ENCODE results near the gene EIF2S2. TPM values are rescaled to one million over a fixed set of nuclear protein-coding genes. Genes with fewer than 3 reads are reported as not detected.

EIF2S2 gene
- total and polyA plus RNA-seq, 2 experiments from 2014 or later = 124 to 194 TPM

DNA sequence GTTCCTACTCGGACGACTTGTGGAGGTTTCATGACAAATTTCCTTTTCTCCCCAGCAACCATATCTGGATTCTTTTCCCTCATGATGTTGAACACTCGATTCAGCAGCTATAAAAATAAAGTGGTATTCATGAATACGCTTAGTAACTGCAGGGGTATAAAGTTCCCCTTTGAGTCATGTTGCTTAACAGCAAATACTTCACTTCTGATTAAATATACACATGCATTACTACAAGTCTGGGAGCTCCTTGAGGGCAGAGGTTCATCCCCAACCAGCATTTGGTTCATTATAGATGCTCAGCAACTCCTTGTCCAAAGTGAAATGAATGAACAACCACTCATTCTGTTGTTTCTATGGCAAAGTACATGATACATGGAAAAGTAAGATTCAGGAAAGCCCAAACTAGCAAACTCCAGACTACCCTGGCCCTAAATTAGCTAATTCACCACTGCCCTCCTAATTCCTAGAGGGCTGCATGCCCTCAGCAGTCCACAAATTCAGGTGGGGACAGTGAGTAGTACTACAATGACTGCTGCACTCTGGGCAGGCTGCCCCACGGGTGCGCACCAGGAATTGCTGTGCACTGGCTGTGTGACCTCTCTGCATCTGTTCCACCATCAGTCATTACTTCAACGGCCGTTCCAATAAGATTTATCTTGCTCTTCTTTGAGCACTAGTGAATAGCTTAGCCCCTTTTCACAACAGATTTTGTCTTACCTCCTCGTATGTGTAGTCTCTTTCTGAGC lies 15.2 kb downstream of the EIF2S2 start:
- Mint-ChIP-seq H3K4me1 (no peaks in the 10 kb centered on the region), H3K27me3 (ENCODE audit: insufficient read depth, low read depth, poor library complexity) (no peaks in the 10 kb centered on the region), H3K9me3 (no peaks in the 10 kb centered on the region), H3K36me3 (ENCODE audit: low read depth) (peaks cover 97% of the 10 kb centered on the region), H3K27ac (no peak overlapping the region), H3K4me3 (no peak overlapping the region)
- no peak for TF ChIP-seq EZH2phosphoT487 (IDR thresholded peaks at IDR 0.05; ENCODE audit: unreplicated experiment)
- no peak for TF ChIP-seq EZH2 (IDR thresholded peaks at IDR 0.05; ENCODE audit: low read depth, unreplicated experiment)
- no peak for TF ChIP-seq CREB1 (CRISPR knock-in tag; IDR thresholded peaks at IDR 0.05; ENCODE audit: low read depth)
- TF ChIP-seq, protein P1, sequence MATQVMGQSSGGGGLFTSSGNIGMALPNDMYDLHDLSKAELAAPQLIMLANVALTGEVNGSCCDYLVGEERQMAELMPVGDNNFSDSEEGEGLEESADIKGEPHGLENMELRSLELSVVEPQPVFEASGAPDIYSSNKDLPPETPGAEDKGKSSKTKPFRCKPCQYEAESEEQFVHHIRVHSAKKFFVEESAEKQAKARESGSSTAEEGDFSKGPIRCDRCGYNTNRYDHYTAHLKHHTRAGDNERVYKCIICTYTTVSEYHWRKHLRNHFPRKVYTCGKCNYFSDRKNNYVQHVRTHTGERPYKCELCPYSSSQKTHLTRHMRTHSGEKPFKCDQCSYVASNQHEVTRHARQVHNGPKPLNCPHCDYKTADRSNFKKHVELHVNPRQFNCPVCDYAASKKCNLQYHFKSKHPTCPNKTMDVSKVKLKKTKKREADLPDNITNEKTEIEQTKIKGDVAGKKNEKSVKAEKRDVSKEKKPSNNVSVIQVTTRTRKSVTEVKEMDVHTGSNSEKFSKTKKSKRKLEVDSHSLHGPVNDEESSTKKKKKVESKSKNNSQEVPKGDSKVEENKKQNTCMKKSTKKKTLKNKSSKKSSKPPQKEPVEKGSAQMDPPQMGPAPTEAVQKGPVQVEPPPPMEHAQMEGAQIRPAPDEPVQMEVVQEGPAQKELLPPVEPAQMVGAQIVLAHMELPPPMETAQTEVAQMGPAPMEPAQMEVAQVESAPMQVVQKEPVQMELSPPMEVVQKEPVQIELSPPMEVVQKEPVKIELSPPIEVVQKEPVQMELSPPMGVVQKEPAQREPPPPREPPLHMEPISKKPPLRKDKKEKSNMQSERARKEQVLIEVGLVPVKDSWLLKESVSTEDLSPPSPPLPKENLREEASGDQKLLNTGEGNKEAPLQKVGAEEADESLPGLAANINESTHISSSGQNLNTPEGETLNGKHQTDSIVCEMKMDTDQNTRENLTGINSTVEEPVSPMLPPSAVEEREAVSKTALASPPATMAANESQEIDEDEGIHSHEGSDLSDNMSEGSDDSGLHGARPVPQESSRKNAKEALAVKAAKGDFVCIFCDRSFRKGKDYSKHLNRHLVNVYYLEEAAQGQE (IDR thresholded peaks at IDR 0.05; ENCODE audit: unreplicated experiment) = no peak
- TF ChIP-seq ZNF331 (CRISPR knock-in tag; IDR thresholded peaks at IDR 0.05; ENCODE audit: low read depth) = no peak
- TF ChIP-seq JUNB (IDR thresholded peaks at IDR 0.05; ENCODE audit: unreplicated experiment) = no peak
- no peak for TF ChIP-seq ZNF114 (CRISPR knock-in tag; IDR thresholded peaks at IDR 0.05)
- TF ChIP-seq, protein P2, sequence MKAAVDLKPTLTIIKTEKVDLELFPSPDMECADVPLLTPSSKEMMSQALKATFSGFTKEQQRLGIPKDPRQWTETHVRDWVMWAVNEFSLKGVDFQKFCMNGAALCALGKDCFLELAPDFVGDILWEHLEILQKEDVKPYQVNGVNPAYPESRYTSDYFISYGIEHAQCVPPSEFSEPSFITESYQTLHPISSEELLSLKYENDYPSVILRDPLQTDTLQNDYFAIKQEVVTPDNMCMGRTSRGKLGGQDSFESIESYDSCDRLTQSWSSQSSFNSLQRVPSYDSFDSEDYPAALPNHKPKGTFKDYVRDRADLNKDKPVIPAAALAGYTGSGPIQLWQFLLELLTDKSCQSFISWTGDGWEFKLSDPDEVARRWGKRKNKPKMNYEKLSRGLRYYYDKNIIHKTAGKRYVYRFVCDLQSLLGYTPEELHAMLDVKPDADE (IDR thresholded peaks at IDR 0.05) = no peak
- TF ChIP-seq, protein P3, sequence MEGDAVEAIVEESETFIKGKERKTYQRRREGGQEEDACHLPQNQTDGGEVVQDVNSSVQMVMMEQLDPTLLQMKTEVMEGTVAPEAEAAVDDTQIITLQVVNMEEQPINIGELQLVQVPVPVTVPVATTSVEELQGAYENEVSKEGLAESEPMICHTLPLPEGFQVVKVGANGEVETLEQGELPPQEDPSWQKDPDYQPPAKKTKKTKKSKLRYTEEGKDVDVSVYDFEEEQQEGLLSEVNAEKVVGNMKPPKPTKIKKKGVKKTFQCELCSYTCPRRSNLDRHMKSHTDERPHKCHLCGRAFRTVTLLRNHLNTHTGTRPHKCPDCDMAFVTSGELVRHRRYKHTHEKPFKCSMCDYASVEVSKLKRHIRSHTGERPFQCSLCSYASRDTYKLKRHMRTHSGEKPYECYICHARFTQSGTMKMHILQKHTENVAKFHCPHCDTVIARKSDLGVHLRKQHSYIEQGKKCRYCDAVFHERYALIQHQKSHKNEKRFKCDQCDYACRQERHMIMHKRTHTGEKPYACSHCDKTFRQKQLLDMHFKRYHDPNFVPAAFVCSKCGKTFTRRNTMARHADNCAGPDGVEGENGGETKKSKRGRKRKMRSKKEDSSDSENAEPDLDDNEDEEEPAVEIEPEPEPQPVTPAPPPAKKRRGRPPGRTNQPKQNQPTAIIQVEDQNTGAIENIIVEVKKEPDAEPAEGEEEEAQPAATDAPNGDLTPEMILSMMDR (conservative IDR thresholded peaks at IDR 0.05; ENCODE audit: low read depth in 2 of 2) = no peak
- no peak for TF ChIP-seq STAT1 (IDR thresholded peaks at IDR 0.05; ENCODE audit: unreplicated experiment)
- no peak for TF ChIP-seq POLR2AphosphoS5 (IDR thresholded peaks at IDR 0.05; ENCODE audit: low read depth)
- no peak for TF ChIP-seq NANOG (IDR thresholded peaks at IDR 0.05; ENCODE audit: borderline replicate concordance)
- TF ChIP-seq, protein P4, sequence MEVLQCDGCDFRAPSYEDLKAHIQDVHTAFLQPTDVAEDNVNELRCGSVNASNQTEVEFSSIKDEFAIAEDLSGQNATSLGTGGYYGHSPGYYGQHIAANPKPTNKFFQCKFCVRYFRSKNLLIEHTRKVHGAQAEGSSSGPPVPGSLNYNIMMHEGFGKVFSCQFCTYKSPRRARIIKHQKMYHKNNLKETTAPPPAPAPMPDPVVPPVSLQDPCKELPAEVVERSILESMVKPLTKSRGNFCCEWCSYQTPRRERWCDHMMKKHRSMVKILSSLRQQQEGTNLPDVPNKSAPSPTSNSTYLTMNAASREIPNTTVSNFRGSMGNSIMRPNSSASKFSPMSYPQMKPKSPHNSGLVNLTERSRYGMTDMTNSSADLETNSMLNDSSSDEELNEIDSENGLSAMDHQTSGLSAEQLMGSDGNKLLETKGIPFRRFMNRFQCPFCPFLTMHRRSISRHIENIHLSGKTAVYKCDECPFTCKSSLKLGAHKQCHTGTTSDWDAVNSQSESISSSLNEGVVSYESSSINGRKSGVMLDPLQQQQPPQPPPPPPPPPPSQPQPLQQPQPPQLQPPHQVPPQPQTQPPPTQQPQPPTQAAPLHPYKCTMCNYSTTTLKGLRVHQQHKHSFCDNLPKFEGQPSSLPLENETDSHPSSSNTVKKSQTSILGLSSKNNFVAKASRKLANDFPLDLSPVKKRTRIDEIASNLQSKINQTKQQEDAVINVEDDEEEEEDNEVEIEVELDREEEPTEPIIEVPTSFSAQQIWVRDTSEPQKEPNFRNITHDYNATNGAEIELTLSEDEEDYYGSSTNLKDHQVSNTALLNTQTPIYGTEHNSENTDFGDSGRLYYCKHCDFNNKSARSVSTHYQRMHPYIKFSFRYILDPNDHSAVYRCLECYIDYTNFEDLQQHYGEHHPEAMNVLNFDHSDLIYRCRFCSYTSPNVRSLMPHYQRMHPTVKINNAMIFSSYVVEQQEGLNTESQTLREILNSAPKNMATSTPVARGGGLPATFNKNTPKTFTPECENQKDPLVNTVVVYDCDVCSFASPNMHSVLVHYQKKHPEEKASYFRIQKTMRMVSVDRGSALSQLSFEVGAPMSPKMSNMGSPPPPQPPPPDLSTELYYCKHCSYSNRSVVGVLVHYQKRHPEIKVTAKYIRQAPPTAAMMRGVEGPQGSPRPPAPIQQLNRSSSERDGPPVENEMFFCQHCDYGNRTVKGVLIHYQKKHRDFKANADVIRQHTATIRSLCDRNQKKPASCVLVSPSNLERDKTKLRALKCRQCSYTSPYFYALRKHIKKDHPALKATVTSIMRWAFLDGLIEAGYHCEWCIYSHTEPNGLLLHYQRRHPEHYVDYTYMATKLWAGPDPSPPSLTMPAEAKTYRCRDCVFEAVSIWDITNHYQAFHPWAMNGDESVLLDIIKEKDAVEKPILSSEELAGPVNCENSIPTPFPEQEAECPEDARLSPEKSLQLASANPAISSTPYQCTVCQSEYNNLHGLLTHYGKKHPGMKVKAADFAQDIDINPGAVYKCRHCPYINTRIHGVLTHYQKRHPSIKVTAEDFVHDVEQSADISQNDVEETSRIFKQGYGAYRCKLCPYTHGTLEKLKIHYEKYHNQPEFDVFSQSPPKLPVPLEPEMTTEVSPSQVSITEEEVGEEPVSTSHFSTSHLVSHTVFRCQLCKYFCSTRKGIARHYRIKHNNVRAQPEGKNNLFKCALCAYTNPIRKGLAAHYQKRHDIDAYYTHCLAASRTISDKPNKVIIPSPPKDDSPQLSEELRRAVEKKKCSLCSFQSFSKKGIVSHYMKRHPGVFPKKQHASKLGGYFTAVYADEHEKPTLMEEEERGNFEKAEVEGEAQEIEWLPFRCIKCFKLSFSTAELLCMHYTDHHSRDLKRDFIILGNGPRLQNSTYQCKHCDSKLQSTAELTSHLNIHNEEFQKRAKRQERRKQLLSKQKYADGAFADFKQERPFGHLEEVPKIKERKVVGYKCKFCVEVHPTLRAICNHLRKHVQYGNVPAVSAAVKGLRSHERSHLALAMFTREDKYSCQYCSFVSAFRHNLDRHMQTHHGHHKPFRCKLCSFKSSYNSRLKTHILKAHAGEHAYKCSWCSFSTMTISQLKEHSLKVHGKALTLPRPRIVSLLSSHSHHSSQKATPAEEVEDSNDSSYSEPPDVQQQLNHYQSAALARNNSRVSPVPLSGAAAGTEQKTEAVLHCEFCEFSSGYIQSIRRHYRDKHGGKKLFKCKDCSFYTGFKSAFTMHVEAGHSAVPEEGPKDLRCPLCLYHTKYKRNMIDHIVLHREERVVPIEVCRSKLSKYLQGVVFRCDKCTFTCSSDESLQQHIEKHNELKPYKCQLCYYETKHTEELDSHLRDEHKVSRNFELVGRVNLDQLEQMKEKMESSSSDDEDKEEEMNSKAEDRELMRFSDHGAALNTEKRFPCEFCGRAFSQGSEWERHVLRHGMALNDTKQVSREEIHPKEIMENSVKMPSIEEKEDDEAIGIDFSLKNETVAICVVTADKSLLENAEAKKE (CRISPR knock-in tag; IDR thresholded peaks at IDR 0.05) = no peak
- Histone ChIP-seq H3K4me1 (ENCODE audit: insufficient read depth) (no peaks in the 10 kb centered on the region), H3K79me2 (replicated peaks; ENCODE audit: insufficient read depth) (peaks cover 62% of the 10 kb centered on the region), H3K4me3 (no peak overlapping the region), H4K20me1 (replicated peaks; ENCODE audit: insufficient read depth) (peaks cover 81% of the 10 kb centered on the region), H3F3A (replicated peaks; ENCODE audit: low read depth) (peaks cover 7% of the 10 kb centered on the region), H3K27me3 (ENCODE audit: insufficient read depth) (no peaks in the 10 kb centered on the region), H3K36me3 (ENCODE audit: insufficient read depth) (peaks cover 98% of the 10 kb centered on the region), H3K9me2 (ENCODE audit: insufficient read depth) (no peaks in the 10 kb centered on the region), H2AFZ (no peak overlapping the region), H3K4me2 (no peak overlapping the region), H3K27ac (ENCODE audit: low read depth) (no peak overlapping the region)
- no peak for ATAC-seq
- DNase-seq (ENCODE audit: low spot score) = no peak
